SK-N-MC (cell line): ENCODE results near the gene CTTNBP2NL.

Source experiments
- EZH2 ChIP-seq: fragments of 200-600 bp; sonication (generic); IDR thresholded peaks from one replicate; pipeline ENCODE4 v1.6.1; 2017; ENCODE audit warnings: antibody characterized with exemption
- FOXP2 ChIP-seq: optimal IDR thresholded peaks from 2 replicates; pipeline ENCODE3; 2011; ENCODE audit warnings: mild to moderate bottlenecking, moderate library complexity; ENCODE audit not compliant: insufficient read depth; ENCODE audit errors: extremely low read length, control extremely low read depth
- POLR2AphosphoS5 ChIP-seq: IDR thresholded peaks from 2 replicates; pipeline ENCODE4 v1.6.1; 2012; ENCODE audit warnings: mild to moderate bottlenecking, low read depth, low read length, borderline replicate concordance

DNA sequence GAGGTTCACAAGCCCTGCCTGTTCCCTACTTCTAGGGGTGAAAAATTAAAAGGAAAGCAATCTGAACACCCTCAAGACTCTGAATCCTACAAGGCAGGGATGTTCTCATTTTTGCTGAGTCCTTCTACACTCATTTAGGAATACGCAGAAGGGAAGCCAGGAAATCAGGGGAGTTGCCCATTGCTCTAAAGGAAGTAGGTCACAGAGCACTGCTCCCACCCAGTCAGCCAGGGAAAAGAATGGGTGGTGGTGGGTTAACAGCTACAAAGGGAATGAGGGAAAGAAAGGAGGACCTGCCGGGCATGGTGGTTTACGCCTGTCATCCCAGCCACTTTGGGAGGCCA lies 2.4 kb upstream of the CTTNBP2NL start:
- TF ChIP-seq POLR2AphosphoS5 (no peak), EZH2 (no peak), FOXP2 (no peak)
